IPS-18a (cell line): ENCODE results near the gene INSR.
"Not testable (repeated sequence)": the region's sequence is repeated elsewhere in the genome, so short reads cannot be mapped to it uniquely, and the experiment has no call there.

Source experiments
- H3K27ac ChIP-seq: one replicate; pipeline ENCODE4 v1.5.1; 2013; ENCODE audit warnings: low read length
- H3K27me3 ChIP-seq: one replicate; pipeline ENCODE4 v1.6.1; 2013; ENCODE audit warnings: mild to moderate bottlenecking, low read length; ENCODE audit not compliant: control insufficient read depth, insufficient read depth
- H3K36me3 ChIP-seq: one replicate; pipeline ENCODE4 v1.6.1; 2013; ENCODE audit warnings: low read depth, low read length; ENCODE audit not compliant: control insufficient read depth
- H3K4me1 ChIP-seq: one replicate; pipeline ENCODE4 v1.6.1; 2013; ENCODE audit warnings: low read depth, low read length; ENCODE audit not compliant: control insufficient read depth
- H3K4me3 ChIP-seq: one replicate; pipeline ENCODE4 v1.5.1; 2013; ENCODE audit warnings: low read length
- H3K9ac ChIP-seq: one replicate; pipeline ENCODE4 v1.6.1; 2013; ENCODE audit warnings: mild to moderate bottlenecking, low read length, moderate library complexity
- H3K9me3 ChIP-seq: one replicate; pipeline ENCODE4 v1.6.1; 2013; ENCODE audit warnings: low read depth, low read length; ENCODE audit not compliant: control insufficient read depth

INSR gene

DNA sequence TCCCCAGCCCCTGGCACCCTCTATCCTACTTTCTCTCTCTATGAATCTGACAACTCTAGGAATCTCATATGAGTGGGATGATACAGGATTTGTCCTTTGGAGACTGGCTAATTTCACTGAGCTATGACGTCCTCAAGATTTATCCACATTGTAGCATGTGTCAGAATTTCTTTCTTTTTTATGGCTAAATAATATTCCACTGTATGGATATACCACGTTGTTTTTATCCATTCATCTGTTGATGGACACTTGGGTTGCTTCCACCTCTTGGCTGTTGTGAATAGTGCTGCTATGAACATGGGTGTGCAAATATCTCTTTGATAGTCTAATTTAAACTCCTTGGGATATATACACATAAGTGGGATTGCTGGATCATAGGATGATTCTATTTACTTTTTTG is 24.0 kb upstream of the INSR start:
- Histone ChIP-seq H3K9me3 (no peaks in the 10 kb centered on the region), H3K27ac (no peak overlapping the region), H3K9ac (no peak overlapping the region), H3K4me1 (no peaks in the 10 kb centered on the region), H3K36me3 (no peaks in the 10 kb centered on the region), H3K4me3 (no peak overlapping the region), H3K27me3 (no peaks in the 10 kb centered on the region)

GRCh38 chr19:7312816-7313215 is 18.6 kb upstream of the INSR start:
- Histone ChIP-seq H3K27me3 (no peaks in the 10 kb centered on the region), H3K27ac (no peak overlapping the region), H3K36me3 (no peaks in the 10 kb centered on the region), H3K9me3 (no peaks in the 10 kb centered on the region), H3K4me1 (no peaks in the 10 kb centered on the region), H3K4me3 (no peak overlapping the region), H3K9ac (no peak overlapping the region)

GRCh38 chr19:7311911-7312310 is 17.7 kb upstream of the INSR start:
- H3K9me3 ChIP-seq: no peaks in the 10 kb centered on the region
- H3K4me1 ChIP-seq: no peaks in the 10 kb centered on the region
- no peaks in the 10 kb centered on the region for H3K27me3 ChIP-seq
- no peak overlapping the region for H3K27ac ChIP-seq
- no peak overlapping the region for H3K9ac ChIP-seq
- no peak overlapping the region for H3K4me3 ChIP-seq
- no peaks in the 10 kb centered on the region for H3K36me3 ChIP-seq

DNA sequence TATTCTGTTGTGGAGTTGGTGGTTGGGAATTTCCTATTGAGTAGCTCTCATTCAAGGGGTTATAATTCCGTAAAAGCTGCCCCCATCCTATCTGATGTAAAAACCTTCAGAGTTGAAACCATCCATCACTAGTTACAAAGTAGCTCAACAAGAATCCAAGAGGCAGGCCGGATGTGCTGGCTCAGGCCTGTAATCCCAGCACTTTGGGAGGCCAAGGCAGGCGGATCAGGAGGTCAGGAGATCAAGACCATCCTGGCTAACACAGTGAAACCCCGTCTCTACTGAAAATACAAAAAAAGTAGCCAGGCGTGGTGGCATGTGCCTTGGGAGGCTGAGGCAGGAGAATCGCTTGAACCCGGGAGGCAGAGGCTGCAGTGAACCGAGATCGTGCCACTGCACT is 14.1 kb upstream of the INSR start:
- H3K36me3 ChIP-seq, H3K27ac ChIP-seq: not testable (repeated sequence)

GRCh38 chr19:7307590-7308218 is 13.5 kb upstream of the INSR start:
- no peaks in the 10 kb centered on the region for H3K36me3 ChIP-seq
- no peak overlapping the region for H3K9ac ChIP-seq
- no peak overlapping the region for H3K27ac ChIP-seq
- no peaks in the 10 kb centered on the region for H3K27me3 ChIP-seq
- no peaks in the 10 kb centered on the region for H3K9me3 ChIP-seq
- H3K4me1 ChIP-seq: no peaks in the 10 kb centered on the region
- H3K4me3 ChIP-seq: no peak overlapping the region

More for the DNA sequence above, 14.1 kb upstream of the INSR start:
- not testable (repeated sequence) for H3K9me3 ChIP-seq, H3K9ac ChIP-seq, H3K27me3 ChIP-seq, H3K4me1 ChIP-seq, H3K4me3 ChIP-seq

- Histone ChIP-seq H3K36me3 (no peaks in the 10 kb centered on the region), H3K4me3 (no peak overlapping the region), H3K4me1 (no peaks in the 10 kb centered on the region), H3K9me3 (no peaks in the 10 kb centered on the region), H3K9ac (no peak overlapping the region), H3K27ac (no peak overlapping the region), H3K27me3 (no peaks in the 10 kb centered on the region)
These were observed 10.0 kb upstream of the INSR start for GRCh38 chr19:7304200-7304599.

GRCh38 chr19:7303470-7303869 is 9.3 kb upstream of the INSR start:
- Histone ChIP-seq H3K27ac (no peak overlapping the region), H3K4me3 (no peak overlapping the region), H3K4me1 (no peaks in the 10 kb centered on the region), H3K9me3 (no peaks in the 10 kb centered on the region), H3K27me3 (no peaks in the 10 kb centered on the region), H3K9ac (no peak overlapping the region), H3K36me3 (no peaks in the 10 kb centered on the region)

- no peaks in the 10 kb centered on the region for H3K27me3 ChIP-seq
- H3K4me3 ChIP-seq: no peak overlapping the region
- no peak overlapping the region for H3K9ac ChIP-seq
- no peaks in the 10 kb centered on the region for H3K36me3 ChIP-seq
- no peaks in the 10 kb centered on the region for H3K9me3 ChIP-seq
- no peak overlapping the region for H3K27ac ChIP-seq
- no peaks in the 10 kb centered on the region for H3K4me1 ChIP-seq
These were observed 7.3 kb upstream of the INSR start for GRCh38 chr19:7301525-7301924.

GRCh38 chr19:7297742-7298141 is 3.5 kb upstream of the INSR start:
- no peaks in the 10 kb centered on the region for H3K9me3 ChIP-seq
- no peak overlapping the region for H3K4me3 ChIP-seq
- H3K9ac ChIP-seq: no peak overlapping the region
- H3K27ac ChIP-seq: no peak overlapping the region
- H3K4me1 ChIP-seq: peaks cover 4% of the 10 kb centered on the region
- H3K27me3 ChIP-seq: peaks cover 18% of the 10 kb centered on the region
- no peaks in the 10 kb centered on the region for H3K36me3 ChIP-seq

DNA sequence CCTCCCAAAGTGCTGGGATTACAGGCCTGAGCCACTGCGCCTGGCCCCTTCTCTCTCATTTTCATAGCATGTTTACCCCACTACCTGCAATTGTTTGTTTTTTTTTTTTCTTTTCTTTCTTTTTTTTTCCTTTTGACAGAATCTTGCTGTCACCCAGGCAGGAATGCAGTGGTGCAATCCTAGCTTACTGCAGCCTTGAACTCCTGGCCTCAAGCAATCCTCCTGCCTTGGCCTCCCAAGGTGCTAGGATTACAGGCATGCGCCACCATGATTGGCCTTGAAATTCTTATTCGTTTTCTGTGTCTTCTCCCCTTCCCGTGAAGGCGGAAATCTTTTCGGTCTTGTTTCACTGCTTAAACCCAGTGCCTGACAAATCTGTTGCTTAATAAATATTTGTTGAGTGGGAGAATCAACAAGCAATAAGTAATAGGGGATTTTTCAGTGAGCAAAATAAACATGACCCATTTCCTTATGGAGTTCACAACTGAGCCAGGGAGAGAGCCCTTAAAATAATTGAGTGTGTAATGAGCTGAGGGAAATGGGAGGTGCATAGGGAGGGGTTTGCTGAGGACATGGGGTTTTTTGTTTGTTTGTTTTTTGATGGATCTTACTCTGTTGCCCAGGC is 1.8 kb upstream of the INSR start:
- Histone ChIP-seq H3K27me3 (peaks cover 20% of the 10 kb centered on the region), H3K9me3 (no peaks in the 10 kb centered on the region), H3K36me3 (no peaks in the 10 kb centered on the region), H3K27ac (no peak overlapping the region), H3K4me1 (peaks cover 4% of the 10 kb centered on the region), H3K9ac (no peak overlapping the region), H3K4me3 (no peak overlapping the region)

DNA sequence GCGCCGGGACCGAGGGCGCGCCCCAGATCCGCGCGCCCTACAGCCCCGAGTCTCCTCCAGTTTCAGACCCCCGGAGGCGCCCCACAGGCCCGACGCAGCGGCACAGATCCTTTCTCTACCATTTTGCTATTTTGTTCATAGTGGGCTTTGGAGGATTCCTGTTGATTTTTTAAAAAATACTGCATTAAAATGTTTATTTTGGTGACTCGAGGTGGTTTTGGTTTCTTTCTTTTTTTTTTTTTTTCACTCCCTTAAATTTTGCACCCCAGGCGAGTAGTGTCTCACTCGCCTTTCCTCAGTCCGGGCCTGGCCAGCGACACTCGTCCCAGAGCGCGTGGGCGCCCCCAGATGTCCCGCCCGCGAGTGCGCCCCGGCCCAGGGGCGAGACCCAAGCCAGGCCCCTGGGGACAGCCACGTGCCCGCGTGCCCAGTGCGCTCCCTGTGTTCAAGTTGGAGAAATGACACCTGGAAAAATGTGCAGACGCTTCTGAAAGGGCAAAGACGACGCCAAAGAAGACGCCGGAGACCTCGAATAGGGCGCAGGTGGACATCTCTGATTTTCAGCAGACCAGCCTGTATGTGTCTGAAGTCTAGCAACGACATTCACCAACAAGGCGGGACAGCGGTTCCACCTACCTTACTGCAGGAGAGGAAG is 471 bp upstream of the INSR start:
- no peak overlapping the region for H3K9ac ChIP-seq
- peaks cover 4% of the 10 kb centered on the region for H3K4me1 ChIP-seq
- no peaks in the 10 kb centered on the region for H3K9me3 ChIP-seq
- peak overlapping the region; percentile 58 for H3K4me3 ChIP-seq
- H3K27ac ChIP-seq: no peak overlapping the region
- H3K36me3 ChIP-seq: no peaks in the 10 kb centered on the region
- peaks cover 20% of the 10 kb centered on the region for H3K27me3 ChIP-seq
